GM12878 (cell line): ENCODE results near the gene GPR141. TPM values are rescaled to one million over a fixed set of nuclear protein-coding genes. Genes with fewer than 3 reads are reported as not detected.

Source experiments
- ATAC-seq: fragments of 200-7000 bp; cut with Tn5 transposase; 3 replicates; pipeline ENCODE4 v1.9.1; 2020; ENCODE audit warnings: mild to moderate bottlenecking, moderate library complexity
- BruUV-seq: library from RNA; stranded (reverse); fragments of 400-500 nt; replicated peaks from 2 replicates; lab custom pipeline; 2021; lab: Mats Ljungman, UMichigan
- CTCF ChIA-PET: fragments of 300-600 bp; sonication (Branson Sonifier 250); formaldehyde crosslinking; extraction: SDS; loops from one replicate; lab custom pipeline; 2021; ENCODE audit warnings: inconsistent platforms; lab: Yijun Ruan, JAX
- POLR2A ChIA-PET: fragments of 350-600 bp; formaldehyde crosslinking; extraction: SDS; loops from one replicate; lab custom pipeline; 2021; ENCODE audit warnings: inconsistent platforms; lab: Charles Lee
- RAD21 ChIA-PET: fragments of 300-600 bp; sonication (Branson Sonifier 250); formaldehyde crosslinking; loops from one replicate; lab custom pipeline; 2023; ENCODE audit warnings: antibody characterized with exemption; ENCODE audit not compliant: unreplicated experiment; lab: Charles Lee
- SMC1A ChIA-PET: fragments of 300-600 bp; sonication (Branson Sonifier 250); formaldehyde crosslinking; loops from one replicate; lab custom pipeline; 2023; ENCODE audit not compliant: unreplicated experiment, uncharacterized antibody; lab: Charles Lee
- DNase-seq: peaks from one replicate; pipeline ENCODE4 v3.0.0-alpha.2; 2011; ENCODE audit warnings: low read depth, low spot score
- FAIRE-seq: peaks from 3 replicates; lab custom pipeline; 2011; peaks lifted over from hg19 to GRCh38; lab: Jason Lieb, UNC
- H2AFZ ChIP-seq: 2 replicates; pipeline ENCODE4 v1.6.0; 2011; ENCODE audit warnings: low read depth, low read length, control low read depth; ENCODE audit not compliant: control insufficient read depth
- H3K27ac ChIP-seq: 2 replicates; pipeline ENCODE4 v1.5.1; 2011; ENCODE audit warnings: control low read depth; ENCODE audit not compliant: control insufficient read depth, insufficient read depth
- H3K27me3 ChIP-seq, 2 experiments: replicated peaks in 1 of 2; 2 replicates each; pipeline versions ENCODE4 v1.6.0 to v1.6.1; 2011; ENCODE audit warnings: low read length in 1 of 2; ENCODE audit not compliant: control insufficient read depth in 2 of 2, insufficient read depth in 2 of 2
- H3K36me3 ChIP-seq, 2 experiments: 2 replicates each; pipeline ENCODE4 v1.5.1; 2011; ENCODE audit warnings: low read length in 1 of 2; ENCODE audit not compliant: control insufficient read depth in 2 of 2, insufficient read depth in 2 of 2
- H3K4me1 ChIP-seq: 2 replicates; pipeline ENCODE4 v1.6.1; 2011; ENCODE audit warnings: mild to moderate bottlenecking, low read length, moderate library complexity, mixed read lengths; ENCODE audit not compliant: control insufficient read depth, insufficient read depth
- H3K4me2 ChIP-seq: 2 replicates; pipeline ENCODE4 v1.6.0; 2011; ENCODE audit warnings: control low read depth; ENCODE audit not compliant: control insufficient read depth, insufficient read depth
- H3K4me3 ChIP-seq: fragments of 200-600 bp; sonication (generic); 2 replicates; pipeline ENCODE4 v1.5.1; 2016
- H3K79me2 ChIP-seq: 2 replicates; pipeline ENCODE4 v1.6.0; 2011; ENCODE audit warnings: low read length; ENCODE audit not compliant: control insufficient read depth, insufficient read depth
- H3K9ac ChIP-seq: 2 replicates; pipeline ENCODE4 v1.8.0; 2011; ENCODE audit warnings: low read length, control low read depth, mixed read lengths; ENCODE audit not compliant: control insufficient read depth, insufficient read depth
- H3K9me3 ChIP-seq: replicated peaks from 3 replicates; pipeline ENCODE4 v1.5.1; 2011; ENCODE audit warnings: mild to moderate bottlenecking, low read length; ENCODE audit not compliant: control insufficient read depth, insufficient read depth
- H4K20me1 ChIP-seq: 2 replicates; pipeline ENCODE4 v1.6.0; 2011; ENCODE audit not compliant: control insufficient read depth, insufficient read depth
- CEBPB ChIP-seq, 2 experiments: fragments of 150-350 bp in 1 of 2; IDR thresholded peaks; 2 replicates each; pipeline ENCODE4 v1.6.1; 2012 to 2014; ENCODE audit warnings: low read depth in 2 of 2, low read length in 2 of 2, borderline replicate concordance in 1 of 2, inconsistent platforms in 1 of 2
- EP300 ChIP-seq, 2 experiments: fragments of 150-350 bp in 1 of 2; IDR thresholded peaks; 2 replicates each; pipeline ENCODE4 v1.6.1; 2011 to 2012; ENCODE audit warnings: low read depth in 2 of 2, low read length in 2 of 2, borderline replicate concordance in 1 of 2, improper control_type of control experiment in 1 of 2, inconsistent platforms in 1 of 2; ENCODE audit not compliant: control insufficient read depth in 1 of 2
- NR2F1 ChIP-seq: fragments of 450-650 bp; conservative IDR thresholded peaks from 2 replicates; pipeline ENCODE4 v1.6.1; 2017; ENCODE audit warnings: mild to moderate bottlenecking
- PML ChIP-seq: IDR thresholded peaks from 2 replicates; pipeline ENCODE4 v1.6.1; 2012; ENCODE audit warnings: low read length, inconsistent platforms
- in situ Hi-C: fragments of 300-500 bp; cut with MboI; formaldehyde crosslinking; loops from 9 replicates; pipeline ENCODE4 v1.14.3; 2018; ENCODE audit warnings: mixed read lengths
- intact Hi-C: fragments of 100-400 bp; cut with micrococcal nuclease; formaldehyde crosslinking; loops from one replicate; pipeline ENCODE4 v1.14.2; 2022; ENCODE audit not compliant: unreplicated experiment
- polyA plus RNA-seq, 11 experiments: library from polyadenylated mRNA; depleted of rRNA in 4 of 11; unstranded in 6 of 11; stranded (reverse) in 5 of 11; fragments of >200 nt; fragmentation: Nextera tagmentation in 4 of 11; fragmentation: Illumina TruSeq in 1 of 11; extraction: Ambion mirVana in 4 of 11; extraction: Trizol in 1 of 11; gene quantifications; 1 replicate in 1 of 11; 2 replicates in 10 of 11; pipeline versions ENCODE4 v1.2.1 to v1.2.3, GENCODE V29; 2011 to 2016; ENCODE audit warnings: inconsistent platforms in 2 of 11, missing spikeins in 2 of 11, low read depth in 1 of 11
- total RNA-seq, 4 experiments: library from RNA; depleted of rRNA in 3 of 4; stranded (reverse); fragments of >200 nt in 3 of 4; fragmentation: Illumina TruSeq in 1 of 4; extraction: Trizol in 1 of 4; gene quantifications; 2 replicates each; pipeline versions ENCODE4 v1.2.1 to v1.2.3, GENCODE V29; 2013 to 2021
- TF ChIP-seq, protein P1 (sequence below): IDR thresholded peaks from 2 replicates; pipeline ENCODE4 v1.6.1; 2012; ENCODE audit warnings: improper control_type of control experiment, low read depth, low read length; ENCODE audit not compliant: insufficient replicate concordance
- TF ChIP-seq, protein P2 (sequence below): fragments of 150-350 bp; IDR thresholded peaks from 2 replicates; pipeline ENCODE4 v1.6.1; 2014; ENCODE audit warnings: mild to moderate bottlenecking, low read depth, low read length
- TF ChIP-seq, protein P3 (sequence below): fragments of 450-650 bp; IDR thresholded peaks from 2 replicates; pipeline ENCODE4 v1.6.1; 2017; ENCODE audit warnings: low read depth, mild to moderate bottlenecking, moderate library complexity

The GPR141 gene
- total and polyA plus RNA-seq, 10 of the 15 experiments (the other 5 are each of a cell fraction or from before 2014, with no cell fraction given): 0.56 to 3.9 (median 1.2) TPM

DNA sequence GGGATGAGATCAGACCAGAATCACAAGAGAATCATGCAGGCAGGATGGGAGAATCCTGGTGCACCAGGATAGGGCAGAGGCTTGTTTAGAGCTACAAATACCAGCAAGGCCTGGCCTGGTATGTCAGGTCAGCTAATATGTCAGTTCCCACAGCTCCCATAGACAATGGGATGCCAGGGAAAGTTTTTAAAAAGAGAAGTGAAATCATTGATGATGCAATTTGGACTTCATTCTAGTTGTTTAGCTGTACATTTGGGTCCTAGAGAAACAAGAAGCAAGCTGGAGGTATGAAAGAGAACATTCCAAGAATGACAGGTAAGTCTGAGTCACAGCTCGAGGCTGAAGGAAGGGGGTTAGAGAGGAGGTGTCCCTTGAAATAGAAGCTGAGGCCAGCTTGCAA, 45.2 kb downstream of the GPR141 start (continued):
- TF ChIP-seq, protein P1, sequence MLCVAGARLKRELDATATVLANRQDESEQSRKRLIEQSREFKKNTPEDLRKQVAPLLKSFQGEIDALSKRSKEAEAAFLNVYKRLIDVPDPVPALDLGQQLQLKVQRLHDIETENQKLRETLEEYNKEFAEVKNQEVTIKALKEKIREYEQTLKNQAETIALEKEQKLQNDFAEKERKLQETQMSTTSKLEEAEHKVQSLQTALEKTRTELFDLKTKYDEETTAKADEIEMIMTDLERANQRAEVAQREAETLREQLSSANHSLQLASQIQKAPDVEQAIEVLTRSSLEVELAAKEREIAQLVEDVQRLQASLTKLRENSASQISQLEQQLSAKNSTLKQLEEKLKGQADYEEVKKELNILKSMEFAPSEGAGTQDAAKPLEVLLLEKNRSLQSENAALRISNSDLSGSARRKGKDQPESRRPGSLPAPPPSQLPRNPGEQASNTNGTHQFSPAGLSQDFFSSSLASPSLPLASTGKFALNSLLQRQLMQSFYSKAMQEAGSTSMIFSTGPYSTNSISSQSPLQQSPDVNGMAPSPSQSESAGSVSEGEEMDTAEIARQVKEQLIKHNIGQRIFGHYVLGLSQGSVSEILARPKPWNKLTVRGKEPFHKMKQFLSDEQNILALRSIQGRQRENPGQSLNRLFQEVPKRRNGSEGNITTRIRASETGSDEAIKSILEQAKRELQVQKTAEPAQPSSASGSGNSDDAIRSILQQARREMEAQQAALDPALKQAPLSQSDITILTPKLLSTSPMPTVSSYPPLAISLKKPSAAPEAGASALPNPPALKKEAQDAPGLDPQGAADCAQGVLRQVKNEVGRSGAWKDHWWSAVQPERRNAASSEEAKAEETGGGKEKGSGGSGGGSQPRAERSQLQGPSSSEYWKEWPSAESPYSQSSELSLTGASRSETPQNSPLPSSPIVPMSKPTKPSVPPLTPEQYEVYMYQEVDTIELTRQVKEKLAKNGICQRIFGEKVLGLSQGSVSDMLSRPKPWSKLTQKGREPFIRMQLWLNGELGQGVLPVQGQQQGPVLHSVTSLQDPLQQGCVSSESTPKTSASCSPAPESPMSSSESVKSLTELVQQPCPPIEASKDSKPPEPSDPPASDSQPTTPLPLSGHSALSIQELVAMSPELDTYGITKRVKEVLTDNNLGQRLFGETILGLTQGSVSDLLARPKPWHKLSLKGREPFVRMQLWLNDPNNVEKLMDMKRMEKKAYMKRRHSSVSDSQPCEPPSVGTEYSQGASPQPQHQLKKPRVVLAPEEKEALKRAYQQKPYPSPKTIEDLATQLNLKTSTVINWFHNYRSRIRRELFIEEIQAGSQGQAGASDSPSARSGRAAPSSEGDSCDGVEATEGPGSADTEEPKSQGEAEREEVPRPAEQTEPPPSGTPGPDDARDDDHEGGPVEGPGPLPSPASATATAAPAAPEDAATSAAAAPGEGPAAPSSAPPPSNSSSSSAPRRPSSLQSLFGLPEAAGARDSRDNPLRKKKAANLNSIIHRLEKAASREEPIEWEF: no peak

DNA sequence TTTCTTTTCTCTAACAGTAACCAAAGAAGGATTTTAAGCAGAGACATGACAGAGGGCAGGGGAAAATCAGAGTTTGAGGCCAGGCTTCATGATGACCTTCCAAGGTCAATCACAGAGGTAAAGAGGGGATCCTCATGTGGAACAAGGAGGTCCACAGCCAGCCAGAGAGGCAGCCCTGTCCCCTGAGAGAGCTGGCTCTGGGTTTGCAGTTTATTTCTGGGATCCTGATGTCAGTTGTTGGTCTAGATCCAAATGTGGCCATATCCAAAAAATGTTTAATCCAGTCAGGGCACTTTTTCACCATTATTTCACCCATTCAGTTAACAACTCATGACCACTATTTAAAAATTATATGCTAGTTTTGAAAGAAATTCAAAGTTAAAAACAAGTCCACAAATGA, 45.6 kb downstream of the GPR141 start:
- intact Hi-C loops: no loop called here
- in situ Hi-C loops: no loop called here
- TF ChIP-seq EP300 (IDR thresholded peaks at IDR 0.05; ENCODE audit: borderline replicate concordance in 1 of 2, control insufficient read depth in 1 of 2, low read depth in 2 of 2, low read length in 2 of 2) (0 out of 4 replicates have a peak, but pooled peaks of 1 of the 2 experiments have one; percentile 1), NR2F1 (0 out of 2 replicates have a peak, but pooled peaks have one; percentile 6), CEBPB (IDR thresholded peaks at IDR 0.05; ENCODE audit: borderline replicate concordance in 1 of 2, low read depth in 2 of 2, low read length in 2 of 2) (no peak), PML (no peak)
- TF ChIP-seq, protein P2, sequence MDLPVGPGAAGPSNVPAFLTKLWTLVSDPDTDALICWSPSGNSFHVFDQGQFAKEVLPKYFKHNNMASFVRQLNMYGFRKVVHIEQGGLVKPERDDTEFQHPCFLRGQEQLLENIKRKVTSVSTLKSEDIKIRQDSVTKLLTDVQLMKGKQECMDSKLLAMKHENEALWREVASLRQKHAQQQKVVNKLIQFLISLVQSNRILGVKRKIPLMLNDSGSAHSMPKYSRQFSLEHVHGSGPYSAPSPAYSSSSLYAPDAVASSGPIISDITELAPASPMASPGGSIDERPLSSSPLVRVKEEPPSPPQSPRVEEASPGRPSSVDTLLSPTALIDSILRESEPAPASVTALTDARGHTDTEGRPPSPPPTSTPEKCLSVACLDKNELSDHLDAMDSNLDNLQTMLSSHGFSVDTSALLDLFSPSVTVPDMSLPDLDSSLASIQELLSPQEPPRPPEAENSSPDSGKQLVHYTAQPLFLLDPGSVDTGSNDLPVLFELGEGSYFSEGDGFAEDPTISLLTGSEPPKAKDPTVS: no peak
- TF ChIP-seq, protein P3, sequence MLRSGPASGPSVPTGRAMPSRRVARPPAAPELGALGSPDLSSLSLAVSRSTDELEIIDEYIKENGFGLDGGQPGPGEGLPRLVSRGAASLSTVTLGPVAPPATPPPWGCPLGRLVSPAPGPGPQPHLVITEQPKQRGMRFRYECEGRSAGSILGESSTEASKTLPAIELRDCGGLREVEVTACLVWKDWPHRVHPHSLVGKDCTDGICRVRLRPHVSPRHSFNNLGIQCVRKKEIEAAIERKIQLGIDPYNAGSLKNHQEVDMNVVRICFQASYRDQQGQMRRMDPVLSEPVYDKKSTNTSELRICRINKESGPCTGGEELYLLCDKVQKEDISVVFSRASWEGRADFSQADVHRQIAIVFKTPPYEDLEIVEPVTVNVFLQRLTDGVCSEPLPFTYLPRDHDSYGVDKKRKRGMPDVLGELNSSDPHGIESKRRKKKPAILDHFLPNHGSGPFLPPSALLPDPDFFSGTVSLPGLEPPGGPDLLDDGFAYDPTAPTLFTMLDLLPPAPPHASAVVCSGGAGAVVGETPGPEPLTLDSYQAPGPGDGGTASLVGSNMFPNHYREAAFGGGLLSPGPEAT: no peak
- TF ChIP-seq, all 136 proteins: peak for 2
- ATAC-seq (no peak), FAIRE-seq (no peak), DNase-seq (no peak)
- Histone ChIP-seq H4K20me1 (no peaks in the 10 kb centered on the region), H3K27ac (no peak overlapping the region; the same call in 1 of the 2 replicates), H2AFZ (peak overlapping the region; percentile 3), H3K9me3 (no peaks in the 10 kb centered on the region), H3K27me3 (no peaks in the 10 kb centered on the region), H3K36me3 (no peaks in the 10 kb centered on the region), H3K4me3 (no peak overlapping the region), H3K9ac (no peak overlapping the region), H3K4me1 (peaks cover 7% of the 10 kb centered on the region), H3K4me2 (no peak overlapping the region), H3K79me2 (no peaks in the 10 kb centered on the region)
- SMC1A ChIA-PET: interaction anchor here (1.0 to 3.2 kb wide), 25 partner anchors 10 to 125 kb away, joined by 3 to 26 read pairs (median 7); partner anchors contain the start of gene GPR141
- POLR2A ChIA-PET: interaction anchor here (0.9 to 1.8 kb wide), 7 partner anchors 12 to 124 kb away, joined by 3 to 5 read pairs (median 3); no protein-coding TSS in a partner anchor
- BruUV-seq: no TSS peak
- RAD21 ChIA-PET: interaction anchor here (0.8 to 3.0 kb wide), 15 partner anchors 9 to 376 kb away, joined by 3 to 17 read pairs (median 4); partner anchors contain the start of gene GPR141
- CTCF ChIA-PET: interaction anchor here (1.0 to 3.2 kb wide), 17 partner anchors 11 to 234 kb away, joined by 3 to 26 read pairs (median 6); partner anchors contain the start of gene GPR141
